Ishikawa (cell line): ENCODE measurements around the gene TMEM80.

Source experiments
- CREB1 ChIP-seq: IDR thresholded peaks from 2 replicates; pipeline ENCODE4 v1.6.1; 2012; ENCODE audit warnings: low read depth
- EGR1 ChIP-seq: IDR thresholded peaks from 2 replicates; pipeline ENCODE4 v1.6.1; 2012
- EP300 ChIP-seq: IDR thresholded peaks from 2 replicates; pipeline ENCODE4 v1.6.1; 2012; ENCODE audit warnings: borderline replicate concordance
- FOXM1 ChIP-seq: IDR thresholded peaks from 2 replicates; pipeline ENCODE4 v1.6.1; 2012; ENCODE audit warnings: low read depth, borderline replicate concordance
- MAX ChIP-seq: IDR thresholded peaks from 2 replicates; pipeline ENCODE4 v1.6.1; 2012
- RAD21 ChIP-seq: IDR thresholded peaks from 2 replicates; pipeline ENCODE4 v1.6.1; 2012; ENCODE audit warnings: low read depth
- REST ChIP-seq: IDR thresholded peaks from 2 replicates; pipeline ENCODE4 v1.6.1; 2012; ENCODE audit warnings: low read depth, mild to moderate bottlenecking
- TAF1 ChIP-seq: IDR thresholded peaks from 2 replicates; pipeline ENCODE4 v1.6.1; 2012; ENCODE audit warnings: low read depth, mild to moderate bottlenecking
- TCF12 ChIP-seq: IDR thresholded peaks from 2 replicates; pipeline ENCODE4 v1.6.1; 2012; ENCODE audit warnings: low read depth
- TEAD4 ChIP-seq: IDR thresholded peaks from 2 replicates; pipeline ENCODE4 v1.6.1; 2012
- YY1 ChIP-seq: IDR thresholded peaks from 2 replicates; pipeline ENCODE4 v1.6.1; 2012; ENCODE audit warnings: low read depth

- 0 out of 2 replicates have a peak, but pooled peaks have one; percentile 12 for TF ChIP-seq CREB1
- TF ChIP-seq RAD21: peak; percentile 84
- peak; percentile 96 for TF ChIP-seq EGR1
- TF ChIP-seq YY1: peak; percentile 24; the same call in 1 of the 2 replicates
- peak; percentile 70 for TF ChIP-seq EP300
- TF ChIP-seq TAF1: 0 out of 2 replicates have a peak, but pooled peaks have one; percentile 14
- peak; percentile 77 for TF ChIP-seq MAX
- peak; percentile 15; the same call in 1 of the 2 replicates for TF ChIP-seq FOXM1
- TF ChIP-seq TCF12: peak; percentile 86
- TF ChIP-seq REST: no peak
- TF ChIP-seq TEAD4: no peak; the same call in 1 of the 2 replicates
These were observed 32.5 kb downstream of the TMEM80 start for GRCh38 chr11:727859-728748.
